ENCODE data around the gene OR5C1. TPM values are rescaled to one million over a fixed set of nuclear protein-coding genes. Genes with fewer than 3 reads are reported as not detected.
"Not testable (repeated sequence)": the region's sequence is repeated elsewhere in the genome, so short reads cannot be mapped to it uniquely, and the experiment has no call there.

OR5C1 gene
- polyA plus RNA-seq, 10 donors: not detected

DNA sequence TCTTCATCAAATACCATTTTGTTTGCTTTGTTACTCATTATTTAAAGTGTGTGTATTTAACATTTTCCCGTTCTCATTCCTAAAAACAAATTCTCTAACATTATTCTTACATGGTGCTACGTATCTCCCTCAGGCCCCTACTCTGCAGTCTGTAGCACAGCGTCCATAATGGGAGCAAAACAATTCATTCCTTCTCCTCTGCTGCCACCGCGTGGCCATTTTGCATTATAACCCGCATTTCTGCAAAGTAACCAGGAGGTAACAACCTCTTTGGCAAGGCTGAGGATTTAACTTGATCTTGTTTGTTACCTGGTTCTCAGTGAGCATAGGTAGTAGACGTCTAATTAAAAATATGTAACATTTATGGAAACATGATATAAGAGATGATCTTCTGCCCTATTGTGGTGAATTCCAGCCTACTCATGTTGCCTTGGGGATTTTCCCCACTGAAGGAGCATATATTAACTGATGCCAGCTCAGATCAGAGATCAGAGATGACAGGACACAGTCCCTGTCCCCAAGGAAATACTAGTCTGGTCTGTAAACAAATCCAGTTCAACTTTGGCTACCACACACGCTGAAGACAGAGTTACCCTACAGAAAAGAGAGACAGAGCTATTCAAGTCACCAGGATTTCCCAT is 21.7 kb downstream of the OR5C1 start:
- DNase-seq: peak; percentile 71 to 86 (median 80)

DNA sequence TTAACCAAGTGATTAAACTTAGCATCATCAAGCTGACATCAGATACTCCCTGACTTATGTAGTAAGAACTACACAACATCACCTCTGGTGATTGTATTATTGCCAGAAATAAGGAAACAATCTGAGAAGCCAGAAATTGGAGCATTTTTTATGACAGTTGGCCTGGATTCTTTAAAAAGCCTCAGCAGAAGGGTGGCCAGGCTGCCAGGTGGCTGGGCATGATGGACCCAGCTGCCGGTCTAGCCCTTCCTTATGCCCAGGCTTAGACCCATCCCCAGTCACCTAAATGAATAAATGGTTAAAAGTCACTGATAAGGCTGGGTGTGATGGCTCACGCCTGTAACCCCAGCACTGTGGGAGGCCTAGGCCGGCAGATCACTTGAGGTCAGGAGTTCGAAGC is 24.0 kb downstream of the OR5C1 start:
- no peak for DNase-seq

DNA sequence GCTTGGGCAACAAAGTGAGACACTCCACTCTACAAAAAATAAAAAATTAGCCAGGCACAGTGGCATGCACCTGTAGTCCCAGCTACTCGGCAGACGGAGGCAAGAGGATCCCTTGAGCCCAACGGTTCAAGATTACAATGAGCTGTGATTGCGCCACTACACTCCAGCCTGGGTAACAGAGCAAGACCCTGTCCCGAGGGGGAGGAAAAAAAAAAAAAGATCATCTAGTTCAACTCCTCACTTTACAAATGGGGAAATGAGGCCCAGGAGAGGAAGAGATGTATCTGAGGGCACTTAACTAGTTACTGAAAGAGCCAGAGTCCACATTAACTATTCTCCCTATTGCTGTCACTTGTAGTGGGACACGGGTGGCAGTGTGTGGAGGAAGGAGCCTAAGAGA is 25.8 kb downstream of the OR5C1 start:
- DNase-seq: no peak

DNA sequence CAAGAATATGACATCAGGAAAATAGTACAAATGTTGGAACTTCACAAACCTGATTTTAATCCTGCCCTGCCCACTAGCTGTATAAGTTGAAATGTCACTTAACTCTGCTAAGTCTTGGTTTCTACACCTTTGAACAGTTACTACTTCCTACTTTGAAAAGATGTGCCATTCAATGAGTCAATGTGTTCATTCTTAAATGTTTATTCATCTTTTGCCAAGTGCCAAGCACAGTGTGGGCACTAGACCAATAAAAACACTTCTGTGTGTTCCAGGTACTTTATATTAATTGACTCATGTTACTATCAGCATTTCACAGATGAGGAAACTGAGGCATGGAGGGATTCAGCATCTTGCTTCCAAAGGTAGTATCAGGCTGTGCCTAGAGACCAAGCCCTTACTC is 26.8 kb downstream of the OR5C1 start:
- DNase-seq: no peak

DNA sequence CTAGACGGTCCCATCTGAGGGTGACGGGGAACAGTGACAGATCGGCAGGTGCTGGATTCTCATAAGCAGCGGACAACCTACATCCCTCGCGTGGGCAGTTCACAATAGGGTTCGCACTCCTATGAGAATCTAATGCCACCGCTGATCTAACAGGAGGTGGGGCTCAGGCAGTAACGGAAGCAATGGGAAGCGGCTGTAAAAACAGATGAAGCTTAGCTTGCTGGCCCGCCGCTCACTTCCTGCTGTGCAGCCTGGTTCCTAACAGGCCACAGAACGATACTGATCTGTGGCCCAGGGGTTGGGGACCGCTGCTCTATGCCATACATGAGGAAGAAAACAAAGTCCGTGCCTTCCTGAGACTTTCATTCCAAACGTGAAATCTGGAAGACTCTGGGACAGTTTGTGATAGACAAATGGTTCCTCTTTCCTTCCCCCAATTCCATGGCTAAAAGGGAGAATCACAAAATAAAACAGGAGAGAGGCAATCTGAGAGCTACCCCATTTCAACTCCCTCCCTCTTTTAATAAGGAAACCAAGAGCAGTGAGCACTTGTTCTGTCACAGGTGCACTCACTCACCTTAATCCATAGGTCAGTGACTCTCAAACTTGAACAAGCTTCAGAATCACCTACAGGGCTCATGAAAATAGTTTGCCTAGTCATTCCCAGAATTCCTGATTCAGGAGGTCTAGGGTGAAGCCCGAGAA is 27.6 kb downstream of the OR5C1 start:
- DNase-seq: peak in 2 of 3 donors; percentile 8 to 41

- DNase-seq: no peak
These were observed 30.6 kb downstream of the OR5C1 start for GRCh38 chr9:122819326-122819725.

DNA sequence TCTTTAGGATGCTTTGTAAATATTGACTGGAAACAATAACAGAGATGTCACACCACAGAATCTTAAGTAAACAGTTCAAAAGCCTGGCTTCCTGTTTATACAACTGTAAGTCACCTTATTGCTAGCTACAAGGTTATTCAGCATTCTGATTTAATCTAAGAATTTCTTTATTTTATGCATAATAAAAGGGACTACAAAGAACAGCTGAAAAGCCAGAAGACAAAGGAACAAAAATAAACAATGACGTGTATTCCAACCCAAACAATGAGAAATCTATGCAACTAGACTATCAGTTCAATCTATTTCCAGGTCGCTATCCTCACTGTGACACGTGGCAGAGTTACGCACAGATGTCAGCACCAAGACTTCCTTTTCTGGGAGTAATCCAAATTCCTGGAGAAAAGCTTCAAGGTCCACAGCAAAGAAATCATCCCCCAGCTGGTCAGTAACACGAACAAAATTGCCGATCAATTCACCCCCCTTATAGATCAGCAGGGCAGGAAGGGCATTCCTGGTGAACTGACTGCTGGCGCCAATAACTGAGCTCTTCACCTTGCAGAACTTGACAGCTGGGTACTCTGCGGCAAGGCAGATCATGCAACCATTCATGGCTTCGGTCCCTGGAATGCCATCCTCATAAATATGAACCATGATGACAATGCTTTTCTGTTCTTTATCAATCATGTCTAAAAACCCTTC is 31.2 kb downstream of the OR5C1 start:
- no peak for DNase-seq

GRCh38 chr9:122820490-122820845 is 31.7 kb downstream of the OR5C1 start:
- DNase-seq: no peak

- DNase-seq: no peak
These were observed 32.7 kb downstream of the OR5C1 start for GRCh38 chr9:122821278-122821943.

DNA sequence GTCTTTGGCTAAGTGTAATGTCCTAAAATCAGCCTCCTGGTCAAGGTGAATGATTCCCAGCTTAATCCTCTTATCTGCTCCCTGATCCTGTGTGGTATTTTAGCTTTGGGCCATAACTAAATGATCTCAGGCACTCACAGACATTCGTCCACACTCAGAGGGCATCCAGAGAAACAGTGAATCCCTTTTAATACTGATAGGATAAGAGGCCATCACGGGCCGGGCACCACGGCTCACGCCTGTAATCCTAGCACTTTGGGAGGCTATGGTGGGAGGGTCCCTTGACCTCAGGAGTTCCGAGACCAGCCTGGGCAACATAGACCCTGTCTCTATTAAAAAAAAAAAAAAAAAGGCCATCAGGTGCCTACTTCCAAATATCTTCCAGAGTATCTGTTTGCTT is 33.3 kb downstream of the OR5C1 start:
- DNase-seq: no peak

DNA sequence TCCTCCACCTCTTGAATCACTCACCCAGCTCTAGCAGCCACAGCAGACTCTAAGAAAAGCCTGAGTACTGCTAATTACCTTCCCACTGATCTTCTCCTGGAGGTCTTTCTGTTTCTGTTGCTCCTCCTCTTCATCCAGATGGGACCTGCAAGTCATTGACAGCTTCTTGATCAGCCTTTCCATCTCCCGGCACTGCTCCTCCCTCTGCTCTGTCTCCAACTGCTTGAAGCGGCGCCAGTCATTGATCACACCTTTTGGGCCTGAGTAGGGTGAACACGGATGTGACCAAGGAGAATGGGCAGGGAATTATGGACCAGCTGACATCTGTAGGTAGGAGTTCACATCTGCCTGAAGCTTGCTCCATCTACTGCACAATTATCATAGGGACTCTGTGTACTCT is 34.2 kb downstream of the OR5C1 start:
- DNase-seq: no peak

DNA sequence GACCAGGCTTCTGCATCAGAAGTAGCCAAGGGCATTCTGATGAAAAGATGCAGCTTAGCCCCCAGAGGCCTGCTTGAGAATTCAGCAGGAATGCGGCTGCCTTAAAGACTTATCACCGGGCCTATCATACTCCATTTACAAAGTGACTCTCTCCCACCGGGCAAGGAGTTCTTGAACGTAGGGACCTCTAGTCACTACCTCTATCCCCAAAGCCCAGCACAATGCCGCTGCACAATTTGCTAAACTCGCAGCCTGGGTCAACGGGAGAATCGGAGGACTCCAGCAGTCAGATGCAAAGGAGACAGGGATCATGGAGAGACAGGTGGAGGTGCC is 39.0 kb downstream of the OR5C1 start:
- no peak for DNase-seq

GRCh38 chr9:122828965-122829284 is 40.2 kb downstream of the OR5C1 start:
- DNase-seq: not testable (repeated sequence)

GRCh38 chr9:122832194-122832593 is 43.5 kb downstream of the OR5C1 start:
- no peak for DNase-seq

GRCh38 chr9:122835313-122835731 is 46.6 kb downstream of the OR5C1 start:
- DNase-seq: peak in 1 of 3 donors; percentile 17

GRCh38 chr9:122837266-122837850 is 48.6 kb downstream of the OR5C1 start:
- DNase-seq: no peak

GRCh38 chr9:122838441-122838840 is 49.7 kb downstream of the OR5C1 start:
- DNase-seq: not testable (repeated sequence)

Other genes with a start within 250 kb of the OR5C1 start
- gene OR1N2, start 235.8 kb upstream of the OR5C1 start, polyA plus RNA-seq (ENCODE audit: insufficient read length in 10 of 10): not detected
- gene OR1L8, start 205.5 kb upstream of the OR5C1 start, polyA plus RNA-seq (ENCODE audit: insufficient read length in 10 of 10): under 1 TPM in 8 of 10 donors, not detected in 2; 0.08 to 0.23 (median 0.13) TPM
- gene OR1Q1, start 174.2 kb upstream of the OR5C1 start, polyA plus RNA-seq (ENCODE audit: insufficient read length in 10 of 10): not detected
- not detected for gene OR1B1, start 131.3 kb upstream of the OR5C1 start, polyA plus RNA-seq (ENCODE audit: insufficient read length in 10 of 10)
- gene OR1L1, start 127.2 kb upstream of the OR5C1 start, polyA plus RNA-seq (ENCODE audit: insufficient read length in 10 of 10): not detected
- not detected for gene OR1L3, start 113.8 kb upstream of the OR5C1 start, polyA plus RNA-seq (ENCODE audit: insufficient read length in 10 of 10)
- gene OR1L4, start 64.9 kb upstream of the OR5C1 start, polyA plus RNA-seq (ENCODE audit: insufficient read length in 10 of 10): not detected
- gene OR1L6, start 46.6 kb upstream of the OR5C1 start, polyA plus RNA-seq (ENCODE audit: insufficient read length in 10 of 10): not detected
- not detected for gene OR1K1, start 11.2 kb downstream of the OR5C1 start, polyA plus RNA-seq (ENCODE audit: insufficient read length in 10 of 10)
- gene PDCL, start 39.7 kb downstream of the OR5C1 start, polyA plus RNA-seq (ENCODE audit: insufficient read length in 10 of 10): 10 to 100 TPM; 17.0 to 25.3 (median 19.4) TPM
- 10 to 100 TPM; 24.2 to 34.4 (median 30.8) TPM for gene RC3H2, start 116.4 kb downstream of the OR5C1 start, polyA plus RNA-seq (ENCODE audit: insufficient read length in 10 of 10)
- gene ZBTB6, start 124.4 kb downstream of the OR5C1 start, polyA plus RNA-seq (ENCODE audit: insufficient read length in 10 of 10): 10 to 100 TPM in 9 of 10 donors, 1 to 10 TPM in 1; 9.1 to 13.7 (median 10.8) TPM
- gene ZBTB26, start 142.6 kb downstream of the OR5C1 start, polyA plus RNA-seq (ENCODE audit: insufficient read length in 10 of 10): 10 to 100 TPM in 3 of 10 donors, 1 to 10 TPM in 7; 6.5 to 10.4 (median 9.0) TPM
- gene RABGAP1, start 152.1 kb downstream of the OR5C1 start, polyA plus RNA-seq (ENCODE audit: insufficient read length in 10 of 10): 10 to 100 TPM; 25.5 to 41.1 (median 35.0) TPM
- under 1 TPM in 5 of 10 donors, not detected in 5; 0.20 to 0.48 (median 0.37) TPM for gene GPR21, start 244.7 kb downstream of the OR5C1 start, polyA plus RNA-seq (ENCODE audit: insufficient read length in 10 of 10)